Natural killer cell (primary cell): ENCODE results near the gene CACNA2D2. TPM values are rescaled to one million over a fixed set of nuclear protein-coding genes. Genes with fewer than 3 reads are reported as not detected.

Source experiments
- ATAC-seq, 3 donors: fragments of 150-1000 bp in 2 of 3; fragments of 200-7000 bp in 1 of 3; cut with Tn5 transposase; 1 replicate in 1 of 3; 2 replicates in 2 of 3; pipeline ENCODE4 v1.10.0; 2021; ENCODE audit warnings: mild to moderate bottlenecking in 2 of 3, moderate library complexity in 2 of 3
- DNase-seq, 2 donors: peaks; one replicate each; pipeline versions ENCODE4 v3.0.0 to v3.0.0-alpha.2; 2013 to 2021; ENCODE audit warnings: mixed read lengths in 1 of 2
- H3K27ac ChIP-seq: one replicate; pipeline ENCODE4 v1.5.1; 2013; ENCODE audit warnings: mild to moderate bottlenecking, low read length
- H3K27me3 ChIP-seq: one replicate; pipeline ENCODE4 v1.6.1; 2013; ENCODE audit warnings: low read length; ENCODE audit not compliant: control insufficient read depth, insufficient read depth
- H3K36me3 ChIP-seq: one replicate; pipeline ENCODE4 v1.6.1; 2013; ENCODE audit warnings: low read length; ENCODE audit not compliant: control insufficient read depth, insufficient read depth
- H3K4me1 ChIP-seq: one replicate; pipeline ENCODE4 v1.6.1; 2013; ENCODE audit warnings: low read length; ENCODE audit not compliant: control insufficient read depth, insufficient read depth
- H3K4me3 ChIP-seq: one replicate; pipeline ENCODE4 v1.5.1; 2013; ENCODE audit warnings: low read length
- H3K9me3 ChIP-seq: one replicate; pipeline ENCODE4 v1.6.1; 2013; ENCODE audit warnings: low read length; ENCODE audit not compliant: control insufficient read depth, insufficient read depth
- H3K27ac Mint-ChIP-seq, 2 donors: one replicate each; pipeline ENCODE4 v1.8.0; 2022; ENCODE audit warnings: mild to moderate bottlenecking in 2 of 2, mixed read lengths in 2 of 2, moderate library complexity in 1 of 2
- H3K27me3 Mint-ChIP-seq, 2 donors: one replicate each; pipeline ENCODE4 v1.8.0; 2022; ENCODE audit warnings: low read depth in 2 of 2, mixed read lengths in 2 of 2
- H3K36me3 Mint-ChIP-seq: one replicate; pipeline ENCODE4 v1.8.0; 2022; ENCODE audit warnings: mixed read lengths
- H3K4me1 Mint-ChIP-seq, 2 donors: one replicate each; pipeline ENCODE4 v1.8.0; 2022; ENCODE audit warnings: mixed read lengths in 2 of 2
- H3K4me3 Mint-ChIP-seq: one replicate; pipeline ENCODE4 v1.8.0; 2022; ENCODE audit warnings: mild to moderate bottlenecking, moderate library complexity, mixed read lengths
- H3K9me3 Mint-ChIP-seq, 2 donors: one replicate each; pipeline ENCODE4 v1.8.0; 2022; ENCODE audit warnings: mixed read lengths in 2 of 2
- WGBS: methylation state at CpG from one replicate; pipeline ENCODE4 v1.1.7; 2013; ENCODE audit warnings: missing lambda C conversion rate; ENCODE audit not compliant: insufficient coverage; 5-methylcytosine and 5-hydroxymethylcytosine counted together
- intact Hi-C: fragments of 100-400 bp; cut with micrococcal nuclease; formaldehyde crosslinking; loops from one replicate; pipeline ENCODE4 v1.14.2; 2022
- total RNA-seq, 4 donors: library from RNA; stranded (reverse); fragments of 120-200 nt in 1 of 4; gene quantifications; one replicate each; pipeline versions ENCODE4 v1.2.3 to v1.2.4, GENCODE V29; 2013 to 2022
- TF ChIP-seq, protein P1 (sequence below): fragments of 200-600 bp; IDR thresholded peaks from one replicate; pipeline ENCODE4 v1.8.0; 2022; ENCODE audit warnings: antibody characterized with exemption

CACNA2D2 gene
- total RNA-seq, 3 donors from 2014 or later (not counting 1 experiment from before 2014, with no cell fraction given), result 36.5 to 56.4 (median 43.8) TPM

DNA sequence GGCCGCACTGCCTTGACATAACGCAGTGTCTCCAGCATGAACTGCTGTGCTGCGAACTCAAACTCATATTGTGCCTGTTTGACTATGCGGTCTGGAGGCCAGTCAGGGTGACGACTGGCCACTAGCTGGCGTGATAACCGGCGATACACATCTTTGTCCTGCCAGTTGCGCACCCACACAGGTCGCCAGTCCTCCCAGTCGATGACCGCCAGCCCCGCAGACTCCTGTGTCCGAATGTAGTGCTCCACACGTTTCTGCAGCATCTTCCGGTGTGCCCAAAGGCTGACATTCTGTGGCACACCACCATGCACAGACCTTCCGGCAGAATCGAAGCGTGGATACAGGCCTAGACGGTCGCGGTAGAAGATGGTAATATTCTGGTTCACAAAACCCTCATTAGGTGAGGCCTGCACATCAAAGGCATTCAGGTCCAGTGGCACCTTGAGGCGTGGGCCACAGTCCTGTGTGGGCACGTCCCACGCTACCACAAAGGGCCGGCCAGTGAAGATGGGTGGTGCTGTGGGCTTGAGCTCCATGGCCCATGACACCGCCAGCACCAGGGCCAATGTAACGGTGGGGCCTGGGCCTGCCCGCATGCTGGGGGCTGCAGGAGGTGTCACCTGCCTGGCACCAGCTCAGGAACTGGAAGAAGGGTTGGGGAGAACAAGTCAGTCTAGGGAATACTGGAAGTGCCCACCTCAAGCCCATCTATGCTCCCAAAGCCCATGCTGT lies 183.4 kb downstream of the CACNA2D2 start:
- Mint-ChIP-seq H3K27me3 (no peaks in the 10 kb centered on the region), H3K9me3 (no peaks in the 10 kb centered on the region), H3K36me3 (no peaks in the 10 kb centered on the region), H3K27ac (peak overlapping the region; percentile 69 to 87), H3K4me3 (peak overlapping the region; percentile 93), H3K4me1 (peaks cover 22 to 47% of the 10 kb centered on the region in 2 donors)
- 93% methylated on average over 29 of the region's 29 CpGs for WGBS
- ATAC-seq (no peak), DNase-seq (no peak)
- intact Hi-C loops, result loop anchor here (2.0 kb wide), 1 partner anchor 17 kb away; no protein-coding TSS in a partner anchor
- TF ChIP-seq, protein P1, sequence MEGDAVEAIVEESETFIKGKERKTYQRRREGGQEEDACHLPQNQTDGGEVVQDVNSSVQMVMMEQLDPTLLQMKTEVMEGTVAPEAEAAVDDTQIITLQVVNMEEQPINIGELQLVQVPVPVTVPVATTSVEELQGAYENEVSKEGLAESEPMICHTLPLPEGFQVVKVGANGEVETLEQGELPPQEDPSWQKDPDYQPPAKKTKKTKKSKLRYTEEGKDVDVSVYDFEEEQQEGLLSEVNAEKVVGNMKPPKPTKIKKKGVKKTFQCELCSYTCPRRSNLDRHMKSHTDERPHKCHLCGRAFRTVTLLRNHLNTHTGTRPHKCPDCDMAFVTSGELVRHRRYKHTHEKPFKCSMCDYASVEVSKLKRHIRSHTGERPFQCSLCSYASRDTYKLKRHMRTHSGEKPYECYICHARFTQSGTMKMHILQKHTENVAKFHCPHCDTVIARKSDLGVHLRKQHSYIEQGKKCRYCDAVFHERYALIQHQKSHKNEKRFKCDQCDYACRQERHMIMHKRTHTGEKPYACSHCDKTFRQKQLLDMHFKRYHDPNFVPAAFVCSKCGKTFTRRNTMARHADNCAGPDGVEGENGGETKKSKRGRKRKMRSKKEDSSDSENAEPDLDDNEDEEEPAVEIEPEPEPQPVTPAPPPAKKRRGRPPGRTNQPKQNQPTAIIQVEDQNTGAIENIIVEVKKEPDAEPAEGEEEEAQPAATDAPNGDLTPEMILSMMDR, result no peak
- Histone ChIP-seq H3K27me3 (no peaks in the 10 kb centered on the region), H3K36me3 (no peaks in the 10 kb centered on the region), H3K4me3 (peak overlapping the region; percentile 66), H3K9me3 (no peaks in the 10 kb centered on the region), H3K4me1 (peaks cover 67% of the 10 kb centered on the region), H3K27ac (no peak overlapping the region)

GRCh38 chr3:50319181-50319893 lies 184.1 kb downstream of the CACNA2D2 start:
- Histone ChIP-seq H3K27ac (peak overlapping the region; percentile 14), H3K4me3 (no peak overlapping the region), H3K4me1 (peaks cover 67% of the 10 kb centered on the region), H3K36me3 (no peaks in the 10 kb centered on the region), H3K27me3 (no peaks in the 10 kb centered on the region), H3K9me3 (no peaks in the 10 kb centered on the region)
- Mint-ChIP-seq H3K9me3 (no peaks in the 10 kb centered on the region), H3K27ac (peak overlapping the region; percentile 38 to 76), H3K4me1 (peaks cover 22 to 39% of the 10 kb centered on the region in 2 donors), H3K27me3 (no peaks in the 10 kb centered on the region), H3K4me3 (peak overlapping the region; percentile 71), H3K36me3 (no peaks in the 10 kb centered on the region)
- intact Hi-C loops, result no loop called here
- ATAC-seq (no peak), DNase-seq (no peak)
- TF ChIP-seq, protein P1, result no peak
- WGBS, result 97% methylated on average over 16 of the region's 16 CpGs

DNA sequence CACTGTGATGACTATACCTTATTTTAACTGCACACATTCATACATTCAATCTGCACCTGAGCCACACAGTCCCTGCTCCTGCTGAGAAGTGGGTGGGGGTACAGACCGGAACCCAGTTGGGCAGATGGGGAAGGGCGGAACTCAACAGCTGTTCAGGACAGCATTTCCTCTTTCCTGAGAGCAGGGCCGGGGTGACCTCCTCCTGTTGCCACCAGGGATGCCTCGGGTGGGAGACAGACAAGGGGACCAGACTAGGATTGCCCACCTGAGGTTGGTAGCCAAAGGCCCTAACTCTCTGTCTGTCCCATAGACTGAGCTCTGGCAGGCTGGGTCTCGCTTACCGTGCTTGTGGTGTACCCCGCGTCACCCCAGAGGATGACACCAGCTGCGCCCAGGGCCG lies 184.8 kb downstream of the CACNA2D2 start:
- intact Hi-C loops, result no loop called here
- 59% methylated on average over 10 of the region's 10 CpGs for WGBS
- no peak for DNase-seq
- no peak overlapping the region for H3K4me3 ChIP-seq
- no peaks in the 10 kb centered on the region for H3K9me3 Mint-ChIP-seq
- H3K36me3 ChIP-seq, result no peaks in the 10 kb centered on the region
- no peaks in the 10 kb centered on the region for H3K9me3 ChIP-seq
- H3K27me3 ChIP-seq, result no peaks in the 10 kb centered on the region
- H3K27ac Mint-ChIP-seq, result peak overlapping the region; percentile 38 to 76
- TF ChIP-seq, protein P1, result no peak
- peaks cover 22 to 34% of the 10 kb centered on the region in 2 donors for H3K4me1 Mint-ChIP-seq
- H3K27me3 Mint-ChIP-seq, result no peaks in the 10 kb centered on the region
- H3K36me3 Mint-ChIP-seq, result no peaks in the 10 kb centered on the region
- peak overlapping the region; percentile 72 for H3K4me3 Mint-ChIP-seq
- peak overlapping the region; percentile 14 for H3K27ac ChIP-seq
- peaks cover 67% of the 10 kb centered on the region for H3K4me1 ChIP-seq
- no peak for ATAC-seq
